CD4-positive, alpha-beta T cell treated with Interleukin-21 for 1 hour (primary cell): ENCODE data around the gene SPDYE6.
A peak's percentile ranks its signal among the peaks of the same experiment; 100 is the strongest.
"Not testable (repeated sequence)": the region's sequence is repeated elsewhere in the genome, so short reads cannot be mapped to it uniquely, and the experiment has no call there.

Experiments used
- DNase-seq: peaks from one replicate; pipeline ENCODE4 v3.0.0-alpha.2; 2020

SPDYE6 gene

DNA sequence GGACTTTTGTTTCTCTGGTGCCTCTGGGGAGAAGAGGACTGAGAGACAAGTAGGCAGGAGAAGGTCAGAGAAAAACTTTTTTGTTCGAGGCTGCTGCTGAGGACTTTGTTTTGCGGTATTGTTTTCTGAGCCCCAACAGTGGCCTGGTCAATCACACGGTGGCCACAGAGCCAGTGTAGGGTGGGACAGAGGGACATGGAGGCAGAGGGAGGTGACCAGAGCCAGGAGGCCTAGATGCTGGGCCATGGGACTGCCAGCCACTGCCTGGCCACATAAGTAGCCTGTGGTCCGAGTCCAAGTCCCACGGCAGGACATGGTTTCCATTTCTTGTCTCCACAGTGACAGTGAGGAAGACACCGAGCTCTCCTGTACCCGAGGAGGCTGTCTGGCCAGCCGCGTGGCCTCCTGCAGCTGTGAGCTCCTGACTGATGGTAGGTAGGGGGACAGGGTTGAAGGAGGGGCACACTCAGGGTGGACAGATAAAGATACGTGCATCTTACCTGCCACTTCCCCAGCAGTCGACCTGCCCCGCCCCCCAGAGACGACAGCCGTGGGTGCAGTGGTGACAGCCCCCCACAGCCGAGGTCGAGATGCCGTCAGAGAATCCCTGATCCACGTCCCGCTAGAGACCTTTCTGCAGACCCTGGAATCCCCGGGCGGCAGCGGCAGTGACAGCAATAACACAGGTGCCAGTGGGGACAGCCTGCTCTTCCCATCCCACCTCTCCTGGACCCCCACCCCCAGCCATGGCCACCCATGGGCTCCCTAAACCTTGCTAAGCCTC, 42.1 kb downstream of the SPDYE6 start:
- DNase-seq = no peak

DNA sequence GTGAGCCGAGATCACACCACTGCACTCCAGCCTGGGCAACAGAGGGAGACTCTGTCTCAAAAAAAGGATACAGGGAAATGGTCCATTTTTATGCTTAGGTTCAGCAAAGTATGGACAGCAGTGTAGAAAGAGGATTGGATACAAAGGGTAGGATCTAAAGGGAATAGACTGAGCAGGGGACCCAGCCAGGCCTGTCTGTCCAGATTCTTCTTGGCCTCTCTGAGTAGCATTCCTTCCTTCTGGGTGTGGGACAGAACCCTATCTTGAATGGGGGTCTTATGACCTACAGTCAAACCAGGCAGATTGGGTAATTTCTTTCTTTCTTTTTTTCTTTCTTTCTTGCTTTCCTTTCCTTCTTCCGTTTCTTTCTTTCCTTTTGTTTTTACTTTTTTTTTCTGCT, 43.9 kb downstream of the SPDYE6 start:
- no peak for DNase-seq

- no peak for DNase-seq
Observed at GRCh38 chr7:102310414-102310815, 45.8 kb downstream of the SPDYE6 start.

- peak; percentile 48 for DNase-seq
Observed at GRCh38 chr7:102306916-102307677, 49.1 kb downstream of the SPDYE6 start.

DNA sequence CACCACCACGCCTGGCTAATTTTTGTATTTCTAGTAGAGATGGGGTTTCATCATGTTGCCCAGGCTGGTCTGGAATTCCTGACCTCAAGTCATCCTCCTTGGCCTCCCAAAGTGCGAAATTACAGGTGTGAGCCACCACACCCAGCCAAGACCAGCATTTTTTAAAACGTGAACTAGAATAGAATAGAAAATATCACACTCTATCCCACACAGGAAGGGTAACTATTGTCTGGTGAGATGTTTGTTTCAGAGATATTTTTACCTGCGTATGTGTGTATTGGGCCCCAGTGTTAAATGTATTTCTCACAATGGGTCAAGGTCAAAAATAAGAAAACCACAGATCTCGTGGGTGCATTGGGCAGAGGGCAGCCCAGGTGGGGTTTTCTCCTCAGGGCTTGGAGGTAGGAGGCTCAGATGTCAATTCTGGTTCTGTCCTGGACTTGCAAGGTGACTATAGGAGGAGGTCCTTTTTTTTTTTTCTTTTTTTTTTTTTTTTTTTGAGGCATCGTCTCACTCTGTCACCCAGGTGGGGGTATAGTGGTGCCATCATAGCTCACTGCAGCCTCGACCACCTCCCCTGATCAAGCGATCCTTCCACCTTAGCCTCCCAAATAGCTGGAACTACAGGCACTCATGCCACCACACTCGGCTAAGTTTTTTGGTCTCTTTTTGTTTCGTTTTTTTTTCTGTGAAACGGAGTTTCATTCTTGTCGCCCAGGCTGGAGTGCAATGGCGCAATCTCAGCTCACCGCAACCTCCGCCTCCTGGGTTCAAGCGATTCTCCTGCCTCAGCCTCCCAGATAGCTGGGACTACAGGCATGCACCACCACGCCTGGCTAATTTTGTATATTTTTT, 50.6 kb downstream of the SPDYE6 start:
- peak; percentile 9 for DNase-seq

DNA sequence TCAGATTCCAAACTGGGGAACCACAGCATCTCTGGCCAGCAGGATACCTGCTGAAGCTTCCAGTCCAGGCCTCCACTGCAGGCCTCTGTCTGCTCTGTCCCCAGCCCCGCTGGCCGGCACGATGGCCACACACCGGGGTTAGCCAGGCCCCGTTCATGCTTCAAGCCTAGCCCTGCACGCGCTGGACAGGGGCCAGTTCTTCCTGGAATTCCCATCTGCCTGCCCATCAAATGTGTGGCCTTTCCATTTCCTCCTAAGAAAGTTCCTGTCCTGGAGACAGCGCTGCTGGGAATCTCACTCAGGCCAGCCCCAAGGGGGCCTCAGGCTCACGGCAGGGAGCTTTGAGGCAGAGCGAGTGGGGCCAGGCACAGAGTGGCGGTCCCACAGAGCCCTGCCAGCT, 51.6 kb downstream of the SPDYE6 start:
- no peak for DNase-seq

DNA sequence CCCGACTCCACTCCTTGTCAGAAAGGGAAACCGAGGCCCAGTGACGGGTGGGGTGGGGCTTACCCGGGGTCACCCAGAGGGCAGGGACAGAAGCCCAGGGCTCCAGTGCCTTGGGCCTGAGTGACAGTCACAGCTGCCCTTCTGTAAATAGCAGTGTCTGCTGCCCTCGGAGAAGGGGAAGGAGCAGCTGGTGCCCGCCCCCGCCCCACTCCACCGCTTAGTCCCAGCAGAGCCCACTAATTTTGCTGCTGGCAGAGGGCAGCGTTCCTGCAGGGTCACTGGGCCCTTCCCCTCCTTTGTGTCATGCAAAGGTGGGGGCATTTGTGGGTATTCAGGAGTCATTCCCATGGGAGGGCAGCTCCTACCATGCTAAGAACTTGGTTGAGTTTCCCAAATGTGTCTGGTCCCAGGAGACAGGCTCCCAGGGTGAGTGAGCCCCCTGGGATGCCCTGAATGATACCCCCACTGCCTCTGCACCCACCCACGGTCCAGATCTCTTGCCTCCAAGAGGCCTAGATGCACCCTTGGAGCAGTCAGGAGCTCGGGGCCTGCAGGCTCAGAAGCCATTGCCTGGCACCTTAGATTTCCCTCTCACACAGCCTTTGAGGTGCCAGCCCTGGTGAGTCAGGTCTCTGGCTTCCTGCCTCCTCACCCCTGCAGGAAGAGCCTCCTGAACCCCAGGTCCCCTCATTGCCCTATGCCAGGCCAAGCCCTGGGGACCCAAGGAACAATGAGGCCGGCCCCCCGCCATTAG, 52.4 kb downstream of the SPDYE6 start:
- no peak for DNase-seq

DNA sequence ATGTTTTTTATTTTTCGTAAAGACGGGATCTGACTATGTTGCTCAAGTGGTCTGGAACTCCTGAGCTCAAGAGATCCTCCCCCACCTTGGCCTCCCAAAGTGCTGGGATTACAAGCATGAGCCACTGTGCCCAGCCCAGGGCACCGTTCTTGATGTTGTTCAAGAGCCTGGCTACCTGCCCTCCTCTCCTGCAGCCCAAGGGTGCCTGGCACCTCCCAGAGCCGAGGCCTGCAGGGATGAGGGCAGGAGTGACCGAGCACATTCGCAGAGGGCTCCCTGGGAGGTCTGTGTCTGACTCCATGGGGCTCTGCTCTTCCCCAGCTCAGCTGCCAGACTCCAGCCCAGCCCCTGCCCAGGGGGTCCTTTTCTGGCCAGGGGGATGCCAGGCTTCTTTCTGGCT, 54.2 kb downstream of the SPDYE6 start:
- no peak for DNase-seq

DNA sequence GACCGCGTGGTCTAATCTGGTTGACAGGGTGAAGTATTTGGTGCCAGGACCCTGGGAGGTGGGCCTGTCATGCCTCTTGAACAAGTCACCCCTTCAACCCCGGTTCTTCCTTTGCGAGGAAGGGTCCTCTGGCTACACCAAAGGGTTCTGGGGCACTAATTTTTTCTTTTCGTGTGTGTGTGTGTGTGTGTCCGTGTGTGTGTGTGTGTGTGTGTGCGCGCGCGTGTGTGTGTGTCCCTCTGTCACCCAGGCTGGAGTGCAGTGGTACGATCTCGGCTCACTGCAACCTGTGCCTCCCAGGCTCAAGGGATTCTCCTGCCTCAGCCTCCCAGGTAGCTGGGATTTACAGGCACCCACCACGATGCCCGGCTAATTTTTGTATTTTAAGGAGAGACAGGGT, 54.9 kb downstream of the SPDYE6 start:
- not testable (repeated sequence) for DNase-seq

DNA sequence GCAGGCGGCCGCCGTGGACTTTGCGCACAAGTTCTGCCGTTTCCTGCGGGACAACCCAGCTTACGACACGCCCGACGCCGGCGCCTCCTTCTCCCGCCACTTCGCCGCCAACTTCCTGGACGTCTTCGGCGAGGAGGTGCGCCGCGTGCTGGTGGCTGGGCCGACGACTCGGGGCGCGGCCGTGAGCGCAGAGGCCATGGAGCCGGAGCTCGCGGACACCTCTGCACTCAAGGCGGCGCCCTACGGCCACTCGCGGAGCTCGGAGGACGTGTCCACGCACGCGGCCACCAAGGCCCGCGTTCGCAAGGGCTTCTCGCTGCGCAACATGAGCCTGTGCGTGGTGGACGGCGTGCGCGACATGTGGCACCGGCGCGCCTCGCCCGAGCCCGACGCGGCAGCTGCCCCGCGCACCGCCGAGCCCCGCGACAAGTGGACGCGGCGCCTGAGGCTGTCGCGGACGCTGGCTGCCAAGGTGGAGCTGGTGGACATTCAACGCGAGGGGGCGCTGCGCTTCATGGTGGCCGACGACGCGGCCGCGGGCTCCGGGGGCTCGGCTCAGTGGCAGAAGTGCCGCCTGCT, 55.5 kb downstream of the SPDYE6 start:
- DNase-seq = no peak

- DNase-seq = no peak
Observed at GRCh38 chr7:102297487-102298218, 58.6 kb downstream of the SPDYE6 start.

DNA sequence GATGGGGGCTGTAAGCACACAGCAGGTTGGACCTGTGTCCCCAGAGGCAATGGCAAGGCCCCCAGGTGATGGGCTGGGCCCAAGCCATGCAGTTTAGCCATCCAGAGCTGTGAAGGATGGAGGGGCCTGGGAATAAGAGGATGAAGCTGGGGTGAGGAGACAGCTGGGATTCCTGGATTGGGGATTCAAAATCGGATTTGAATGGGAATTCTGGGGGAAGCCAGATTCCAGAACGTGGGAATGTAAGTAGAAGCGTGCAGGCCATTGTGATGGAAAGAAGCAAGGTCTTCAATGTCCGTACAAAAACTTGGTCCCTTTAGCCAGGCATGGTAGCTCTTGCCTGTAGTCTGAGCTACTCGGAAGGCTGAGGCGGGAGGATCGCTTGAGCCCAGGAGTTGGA, 59.7 kb downstream of the SPDYE6 start:
- no peak for DNase-seq

DNA sequence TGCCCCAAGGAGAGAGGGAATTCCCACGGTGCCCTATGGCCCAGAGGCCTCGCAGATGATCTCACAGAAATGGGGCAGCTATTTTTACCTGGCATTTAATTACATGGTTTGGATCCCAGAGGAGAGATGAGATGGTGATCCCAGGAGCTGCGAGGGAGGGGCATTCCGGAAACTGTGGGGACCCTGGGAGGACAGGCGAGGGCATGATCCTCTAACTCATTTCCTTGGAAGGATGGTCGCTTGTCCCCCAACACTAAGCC, 60.1 kb downstream of the SPDYE6 start:
- DNase-seq = no peak
